Measurements from ENCODE around the gene C4orf17.
A peak's percentile ranks its signal among the peaks of the same experiment; 100 is the strongest.
"Not testable (repeated sequence)": the region's sequence is repeated elsewhere in the genome, so short reads cannot be mapped to it uniquely, and the experiment has no call there.

Gene C4orf17
- total RNA-seq: 0 to 0.04 (median 0) reads per million in 3 experiments

DNA sequence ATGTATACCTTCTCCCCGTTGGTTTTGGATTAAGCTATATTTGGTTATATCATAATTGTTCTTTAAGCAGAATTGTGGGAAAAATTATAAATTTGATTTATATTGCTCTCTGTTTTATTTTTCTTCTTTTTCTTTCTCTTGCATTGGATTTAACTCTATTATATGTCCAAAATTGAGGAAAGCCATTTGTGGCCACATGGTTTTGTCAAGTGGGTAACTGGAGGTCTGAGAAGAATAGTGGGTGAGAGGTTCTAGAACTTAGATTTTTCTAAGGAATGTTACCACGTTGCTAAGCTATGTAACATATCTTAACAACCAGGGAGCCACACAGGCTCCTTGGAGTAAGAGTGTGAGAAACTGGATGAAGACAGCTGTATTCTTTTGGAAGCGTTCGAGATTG, at the start of gene C4orf17:
Gene C4orf17 (plus strand): TSS at position 301 of the 400 bp plus-strand sequence. CDS start 2,061 bp downstream, outside the sequence.
- no peak for DNase-seq

DNA sequence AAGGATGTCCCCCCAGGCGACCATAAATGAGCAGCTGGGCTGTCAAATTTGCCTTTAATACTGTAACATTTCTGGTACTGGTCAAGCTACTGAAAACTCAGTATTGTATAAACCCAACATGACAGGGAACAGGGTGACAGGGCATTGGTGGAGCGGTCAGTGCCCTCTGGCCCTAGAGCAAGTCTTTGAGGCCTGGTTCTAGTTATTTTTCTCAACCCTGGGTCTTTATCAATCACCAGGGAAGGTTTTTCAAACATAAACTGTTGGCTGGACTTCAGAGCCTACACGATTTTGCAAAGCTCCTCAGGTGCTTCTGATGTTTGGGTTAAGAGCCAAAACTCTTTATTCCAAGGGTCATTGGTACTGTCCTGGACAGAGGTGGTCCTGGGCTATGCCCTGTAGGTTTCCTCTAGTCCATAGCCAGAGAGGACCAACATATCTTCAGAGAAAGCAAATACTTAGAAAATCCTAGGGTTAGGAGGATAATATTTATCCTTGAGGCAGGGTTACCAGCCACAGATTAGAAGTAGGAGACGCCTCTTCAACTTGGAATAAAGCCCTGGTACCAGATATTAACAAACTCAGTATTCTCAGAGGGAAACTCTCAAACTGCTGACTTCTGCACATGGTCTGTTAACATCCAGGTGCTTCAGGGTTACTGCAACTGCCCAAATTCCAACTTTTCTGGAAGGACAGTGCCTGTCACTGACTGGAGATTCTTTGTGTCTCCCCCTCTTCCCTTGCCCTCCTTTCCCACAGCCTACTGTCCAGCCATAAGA, 49.0 kb upstream of the C4orf17 start:
- no peak for DNase-seq

DNA sequence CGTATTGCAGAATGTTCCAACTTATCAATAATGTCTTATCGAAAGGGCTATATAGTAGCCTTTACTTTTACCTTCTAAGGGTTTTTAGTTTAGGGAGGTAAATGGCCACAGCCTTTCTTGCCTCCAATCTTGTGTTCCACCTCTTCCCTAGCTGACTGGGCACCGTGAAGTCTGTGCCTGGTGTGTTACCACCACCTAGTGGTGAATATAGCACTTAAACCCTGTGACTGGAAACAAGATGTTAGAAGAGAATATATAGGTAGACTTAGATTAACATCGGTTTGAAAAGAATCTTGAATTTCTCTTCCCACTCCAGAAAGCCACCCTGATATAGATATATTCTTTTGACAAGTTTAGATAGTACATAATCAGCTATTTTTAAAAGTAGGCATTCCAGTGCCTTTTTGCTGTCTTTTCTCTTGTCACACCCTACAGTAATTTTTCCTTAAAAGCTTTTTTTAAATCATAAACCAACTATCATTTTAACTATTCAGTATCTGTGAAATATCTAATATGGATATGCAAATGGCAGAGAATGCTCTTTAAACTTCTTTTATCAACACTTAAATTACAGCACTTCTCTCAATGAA, 47.9 kb upstream of the C4orf17 start:
- peak; percentile 35 for DNase-seq

DNA sequence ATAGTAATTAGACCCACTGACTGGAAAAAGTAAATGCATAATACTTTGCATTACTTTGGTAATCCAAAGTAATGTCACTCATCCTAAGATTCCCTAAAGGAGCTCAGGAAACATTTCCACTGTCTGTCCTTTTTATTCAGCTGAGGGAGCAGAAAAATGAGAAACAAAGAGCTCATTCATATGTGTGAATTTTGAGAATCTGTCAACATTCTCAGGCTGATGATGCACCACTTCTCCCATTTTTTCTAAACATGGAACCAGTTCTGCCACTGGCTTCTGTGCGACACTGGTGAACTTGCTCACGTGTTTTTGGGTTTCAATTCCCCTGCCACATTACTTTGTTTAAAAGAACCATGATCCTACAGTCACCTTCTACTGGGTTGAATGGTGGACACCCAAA, 47.3 kb upstream of the C4orf17 start:
- no peak for DNase-seq

DNA sequence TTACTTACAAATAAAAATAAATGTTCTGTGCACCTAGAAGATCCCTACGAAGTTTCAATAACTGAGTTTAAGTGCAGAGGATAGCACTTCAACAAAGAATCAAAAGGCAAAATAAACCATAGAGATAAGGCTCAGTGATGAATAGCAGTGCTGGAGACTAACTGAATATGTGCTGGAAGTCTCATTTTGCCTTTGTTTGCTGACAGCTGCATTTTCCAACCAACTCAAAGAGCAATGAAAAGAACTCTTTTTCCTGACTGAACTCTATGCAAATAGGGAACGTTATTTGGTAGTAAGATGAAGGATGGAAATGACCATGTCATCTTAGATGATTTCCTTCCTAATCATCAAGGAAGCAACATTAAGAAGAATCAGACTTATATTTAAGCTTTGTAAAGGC, 42.9 kb upstream of the C4orf17 start:
- no peak for DNase-seq

DNA sequence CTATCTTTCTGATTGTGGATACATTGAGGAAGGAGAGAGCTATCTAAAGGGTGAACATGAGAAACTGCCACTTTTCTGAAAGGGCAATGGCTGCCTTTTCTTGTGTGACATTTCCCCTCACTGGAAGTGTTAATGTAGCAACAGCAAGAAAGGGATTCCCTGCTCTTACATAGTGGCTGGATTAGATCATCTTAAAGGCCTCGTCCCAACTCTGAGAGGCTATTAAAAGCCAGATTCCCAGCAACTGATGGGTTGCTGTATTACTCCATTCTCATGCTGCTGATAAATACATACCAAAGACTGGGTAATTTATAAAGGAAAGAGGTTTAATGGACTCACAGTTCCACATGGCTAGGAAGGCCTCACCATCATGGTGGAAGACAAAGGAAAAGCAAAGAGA, 41.9 kb upstream of the C4orf17 start:
- DNase-seq: no peak

DNA sequence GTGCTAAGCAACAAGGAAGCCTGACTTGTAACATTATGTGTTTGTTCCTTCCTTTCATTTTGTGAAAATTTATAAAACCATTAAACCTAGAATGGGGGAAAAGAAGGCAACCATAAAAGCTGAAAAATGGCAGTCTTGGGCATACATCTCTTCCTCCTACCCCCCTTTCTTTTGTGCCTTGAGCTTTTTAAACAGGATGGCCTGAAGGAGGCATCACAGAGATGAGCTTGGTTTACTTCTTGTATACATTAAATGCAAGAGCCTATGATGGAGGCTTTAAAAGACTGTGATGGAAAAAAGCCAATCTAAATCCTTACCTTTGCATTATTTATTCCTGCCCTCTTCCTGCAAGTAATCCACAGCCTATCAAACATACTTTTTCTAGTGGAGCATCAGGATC, 39.5 kb upstream of the C4orf17 start:
- DNase-seq: no peak

DNA sequence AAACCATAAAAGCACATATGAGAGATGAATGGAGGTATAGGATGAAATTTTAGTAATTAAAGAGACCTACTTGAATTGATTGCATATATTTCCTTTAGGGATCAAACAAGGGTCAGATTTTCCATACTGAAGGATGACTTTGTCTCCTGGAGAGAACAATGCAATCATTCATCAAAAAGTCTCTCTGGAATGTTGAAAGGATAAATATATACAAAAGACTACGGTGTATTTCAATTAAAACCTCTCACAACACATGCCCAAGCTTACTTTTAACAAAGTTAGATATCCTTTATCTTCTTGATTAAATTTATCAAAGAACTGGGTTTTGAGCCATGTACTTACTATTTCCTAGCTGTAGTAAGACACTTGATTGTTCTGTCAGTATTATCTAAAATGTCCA, 38.9 kb upstream of the C4orf17 start:
- no peak for DNase-seq

DNA sequence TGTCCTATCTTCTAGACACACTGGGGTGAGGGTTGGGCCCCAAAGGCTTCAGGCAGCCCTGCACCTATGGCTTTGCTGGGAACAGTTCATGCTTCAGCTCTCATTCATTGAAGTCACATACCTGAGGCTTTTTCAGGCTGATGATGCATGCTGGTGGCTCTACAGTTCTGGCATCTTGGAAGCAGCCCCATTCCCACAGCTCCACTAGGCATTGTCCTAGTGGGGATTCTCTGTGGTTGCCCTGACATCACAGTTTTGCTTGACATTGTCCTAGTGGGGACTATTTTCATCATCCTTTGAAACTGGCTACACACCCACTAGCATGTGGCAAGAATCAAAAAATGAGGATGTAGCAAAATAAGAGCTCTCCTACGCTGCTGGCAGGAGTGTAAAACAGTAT, 37.7 kb upstream of the C4orf17 start:
- DNase-seq: no peak

DNA sequence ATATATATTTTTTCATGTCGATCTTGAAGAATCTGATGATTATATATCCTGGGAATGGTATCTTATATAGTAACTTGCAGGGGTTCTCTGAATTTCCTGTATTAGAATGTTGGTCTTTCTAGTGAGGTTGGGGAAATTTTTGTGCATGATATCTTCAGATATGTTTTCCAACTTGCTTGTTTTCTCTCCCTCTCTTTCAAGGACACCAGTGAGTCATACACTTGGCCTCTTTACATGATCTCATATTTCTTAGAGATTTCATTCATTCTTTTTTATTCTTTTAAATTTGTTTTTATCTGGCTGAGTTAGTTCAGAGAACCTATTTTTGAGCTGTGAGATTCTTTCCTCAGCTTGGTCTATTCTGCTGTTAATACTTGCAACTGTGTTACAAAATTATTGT, 27.2 kb upstream of the C4orf17 start:
- DNase-seq: no peak

DNA sequence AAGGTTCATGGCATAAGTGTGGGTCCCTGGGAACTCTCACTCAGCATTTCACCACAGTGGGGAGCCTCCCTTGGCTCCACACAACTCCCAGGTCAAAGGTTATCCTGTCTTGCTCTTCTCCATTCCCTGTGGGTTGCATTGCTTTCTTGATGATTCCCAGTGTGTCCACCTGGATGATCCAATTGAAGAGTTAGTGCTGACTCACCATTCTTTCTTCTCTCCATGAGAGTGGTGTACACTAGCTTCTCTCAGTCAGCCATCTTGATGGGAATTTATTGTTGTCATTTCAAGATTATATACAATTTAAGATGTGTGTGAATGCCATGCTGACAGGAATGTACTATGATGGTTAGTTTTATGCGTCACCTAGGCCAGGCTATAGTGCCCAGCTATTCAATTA, 25.6 kb upstream of the C4orf17 start:
- no peak for DNase-seq

DNA sequence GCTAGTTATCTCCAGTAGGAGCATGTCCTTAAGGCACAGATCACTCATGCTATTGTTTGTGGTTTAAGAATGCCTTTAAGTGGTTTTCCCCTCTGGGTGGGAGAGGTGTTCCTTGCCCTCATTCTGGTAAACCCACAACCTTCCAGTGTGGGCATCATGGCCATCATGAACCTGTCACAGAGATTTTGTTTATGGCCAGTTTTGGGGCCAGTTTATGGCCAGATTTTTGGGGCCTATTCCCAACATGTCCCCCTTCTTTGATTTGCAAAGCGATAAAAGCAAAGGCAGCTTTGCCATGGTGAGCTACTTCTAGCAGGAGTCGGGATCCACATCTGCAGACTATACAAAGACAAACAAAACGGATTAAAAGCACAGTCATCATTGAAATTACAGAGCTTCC, 24.2 kb upstream of the C4orf17 start:
- DNase-seq: not testable (repeated sequence)

DNA sequence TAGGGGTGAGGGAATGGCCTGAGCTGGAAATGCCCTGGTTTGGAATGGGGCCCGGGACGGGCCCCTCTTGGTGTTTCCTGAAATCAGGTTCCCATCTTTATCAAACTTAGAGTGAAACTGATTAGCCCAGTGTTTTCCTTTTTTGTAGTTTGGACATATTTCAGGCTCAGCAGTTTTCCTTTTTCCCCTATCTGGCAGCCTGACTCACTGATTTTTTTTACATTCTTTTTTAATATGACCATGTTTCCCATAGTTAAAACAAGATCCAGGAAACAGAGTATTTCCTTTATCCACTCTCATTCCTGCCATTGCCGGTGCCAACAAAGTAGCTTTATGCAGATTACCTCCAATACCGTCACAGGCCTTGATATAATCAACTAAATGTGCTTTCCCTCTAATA, 20.5 kb upstream of the C4orf17 start:
- DNase-seq: no peak

DNA sequence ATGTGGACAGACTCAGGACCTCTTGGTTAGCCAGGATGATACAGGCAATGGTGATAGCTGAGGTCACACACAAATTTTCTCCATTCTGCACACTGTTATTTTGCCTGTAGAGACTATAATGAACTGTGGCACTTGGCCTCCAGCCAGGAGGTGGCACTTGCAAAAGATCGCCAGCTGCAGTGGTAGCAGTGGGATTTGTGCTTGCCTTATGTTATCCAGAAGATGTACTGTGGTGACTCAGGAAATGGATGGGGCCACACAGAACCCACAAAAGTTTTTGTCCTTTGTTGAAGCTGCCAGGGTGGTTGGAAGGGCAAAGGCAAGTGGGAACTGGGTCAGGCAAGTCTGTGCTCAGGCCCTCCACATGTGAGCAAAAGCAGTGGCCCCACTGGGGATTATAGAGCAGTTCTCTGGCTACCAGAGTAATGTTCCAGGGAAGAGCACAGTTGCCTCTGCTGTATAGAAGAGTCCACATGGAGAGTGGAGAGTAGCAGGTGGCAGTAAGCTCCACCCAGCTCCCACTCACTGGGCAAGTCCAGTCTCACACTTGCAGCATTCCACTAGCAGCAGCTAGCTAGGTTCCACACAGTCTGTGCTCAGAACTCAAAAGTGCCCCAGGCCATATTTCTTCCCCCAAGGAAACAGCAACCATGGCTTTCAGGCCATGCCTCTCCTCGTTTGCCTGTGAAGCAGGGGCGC, 5.9 kb upstream of the C4orf17 start:
- DNase-seq: no peak

DNA sequence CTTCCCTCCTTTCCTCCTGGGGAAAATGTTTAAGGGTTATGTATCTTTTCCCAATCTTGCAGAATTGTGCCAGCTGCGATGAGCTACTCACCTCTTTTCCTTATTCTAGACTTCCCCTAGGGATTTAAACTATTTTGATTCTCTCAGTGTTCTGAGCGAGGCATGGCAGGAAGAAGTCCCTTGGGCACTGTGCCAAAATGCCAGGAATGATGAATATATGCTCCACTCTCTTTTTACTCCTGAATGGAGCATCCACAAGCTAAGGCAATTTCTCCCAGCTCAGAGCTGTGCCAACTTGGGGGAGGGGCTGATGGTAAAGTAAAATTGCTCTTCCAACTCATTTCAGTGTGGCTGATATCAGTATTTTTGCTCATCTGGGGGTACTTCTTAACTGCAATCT, 4.0 kb upstream of the C4orf17 start:
- DNase-seq: no peak

DNA sequence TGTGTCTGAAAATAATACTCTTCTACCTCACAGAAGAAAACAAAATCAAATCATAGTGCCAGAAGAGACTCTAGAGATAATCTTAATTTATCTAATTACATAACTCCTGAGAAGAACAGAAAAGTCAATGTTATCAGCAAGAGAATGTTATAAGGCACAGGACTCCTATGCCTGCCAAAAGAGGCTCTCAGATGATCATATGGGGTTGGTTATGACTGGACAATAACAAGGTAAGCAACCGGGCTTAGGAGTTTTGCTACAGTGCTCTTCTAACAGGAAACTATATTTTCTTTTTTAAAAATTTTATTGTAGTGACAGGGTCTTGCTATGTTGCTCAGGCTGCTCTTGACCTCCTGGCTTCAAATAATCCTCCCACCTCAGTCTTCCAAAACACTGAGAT, 3.5 kb upstream of the C4orf17 start:
- no peak for DNase-seq

DNA sequence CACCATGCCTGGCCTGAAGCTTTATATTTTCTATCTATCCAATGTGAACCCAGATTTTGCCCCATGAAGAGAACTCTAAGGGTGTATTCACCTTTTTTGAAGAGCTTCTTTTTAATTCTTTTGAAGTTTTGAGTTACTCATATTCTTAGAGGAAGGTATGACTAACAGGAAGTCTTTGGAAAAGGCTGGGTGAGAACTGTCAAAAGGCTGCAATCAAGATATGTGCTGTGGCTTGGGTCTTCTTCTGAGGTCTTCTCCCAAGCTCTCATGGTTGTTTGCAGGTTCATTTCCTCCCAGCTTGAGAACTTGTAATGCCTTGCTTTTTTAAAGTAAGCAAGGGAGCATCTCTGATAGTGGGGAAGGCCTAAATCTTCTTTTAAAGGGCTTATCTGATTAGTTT, 3.1 kb upstream of the C4orf17 start:
- peak; percentile 12 for DNase-seq

DNA sequence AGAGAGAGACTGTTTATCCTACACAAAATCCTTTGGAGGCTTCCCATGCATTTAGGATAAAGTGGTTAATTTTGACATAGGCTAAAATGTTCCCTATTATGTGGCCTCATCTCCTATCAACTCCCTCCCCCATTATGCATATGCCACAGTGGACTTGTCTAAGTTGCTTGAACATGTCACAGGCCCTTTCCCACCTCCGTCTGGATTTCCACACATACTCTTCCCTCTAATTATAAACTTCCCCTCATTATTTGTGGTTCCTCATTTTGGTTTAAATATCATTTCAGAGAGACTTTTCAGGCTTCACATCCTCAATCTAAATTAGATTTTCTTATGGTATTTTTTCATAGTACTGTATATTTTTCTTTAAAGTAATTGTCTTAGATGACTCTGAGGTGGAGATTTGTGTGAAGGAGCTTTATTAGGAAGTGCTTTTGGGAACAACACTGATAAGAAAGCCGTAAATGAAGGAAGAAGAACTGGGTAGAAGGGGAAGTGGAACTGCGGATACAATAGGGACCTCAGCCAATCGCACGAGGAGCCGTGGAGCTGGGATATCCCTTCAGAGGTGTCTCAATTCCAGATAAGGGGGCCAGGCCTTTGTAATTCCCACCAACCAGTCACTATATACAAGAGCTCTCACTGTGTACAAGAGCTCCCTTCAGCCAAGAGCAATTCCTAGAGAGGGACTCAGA, 7.9 kb downstream of the C4orf17 start:
- no peak for DNase-seq

DNA sequence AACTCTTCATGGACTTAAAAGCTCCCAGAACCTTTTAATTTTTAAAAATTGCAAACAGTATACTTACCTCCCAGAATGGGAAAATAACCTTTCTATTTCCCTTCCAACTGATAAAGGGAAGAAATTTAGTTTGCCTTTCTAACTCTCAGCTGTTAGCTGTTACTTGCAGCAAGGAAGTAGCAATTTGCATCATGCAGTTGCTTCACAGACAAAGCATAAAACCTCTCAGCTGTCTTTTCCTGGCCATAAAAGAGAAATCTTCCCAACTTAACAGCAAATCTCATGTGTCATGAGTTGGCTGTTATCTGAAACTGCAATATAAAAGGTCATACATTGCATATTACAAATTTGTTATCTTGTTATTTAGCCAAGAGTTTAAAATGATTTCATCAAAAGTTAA, 18.4 kb downstream of the C4orf17 start:
- DNase-seq: no peak

DNA sequence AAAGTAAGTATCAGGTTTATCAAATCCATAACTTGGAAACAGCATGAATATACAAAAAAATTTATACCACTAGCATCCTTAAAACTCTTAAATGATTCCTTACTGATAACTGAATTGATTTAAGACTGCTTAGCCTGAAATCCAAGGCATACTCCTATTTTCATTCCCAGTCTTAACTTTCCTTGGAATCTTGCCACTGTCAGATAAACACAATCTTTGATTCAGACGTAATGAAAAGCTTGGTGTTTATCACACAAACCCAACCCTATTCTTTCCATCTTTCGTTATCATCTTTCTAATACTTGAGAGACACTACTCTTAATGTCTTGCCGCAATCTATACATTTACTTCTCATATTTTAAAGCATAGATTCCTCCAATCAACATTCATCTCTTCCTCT, 19.1 kb downstream of the C4orf17 start:
- no peak for DNase-seq

DNA sequence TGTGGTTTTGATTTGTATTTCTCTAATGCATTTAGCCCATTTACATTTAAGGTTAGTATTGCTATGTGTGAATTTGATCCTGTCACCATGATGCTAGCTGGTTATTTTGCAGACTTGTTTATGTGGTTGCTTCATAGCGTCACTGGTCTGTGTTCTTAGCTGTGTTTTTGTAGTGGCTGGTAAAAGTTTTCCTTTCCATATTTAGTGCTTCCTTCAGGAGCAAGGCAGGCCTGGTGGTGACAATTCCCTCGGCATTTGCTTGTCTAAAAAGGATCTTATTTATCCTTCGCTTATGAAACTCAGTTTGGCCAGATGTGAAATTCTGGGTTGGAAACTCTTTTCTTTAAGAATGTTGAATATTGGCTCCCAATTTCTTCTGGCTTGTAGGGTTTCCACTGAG, 23.9 kb downstream of the C4orf17 start:
- DNase-seq: not testable (repeated sequence)

DNA sequence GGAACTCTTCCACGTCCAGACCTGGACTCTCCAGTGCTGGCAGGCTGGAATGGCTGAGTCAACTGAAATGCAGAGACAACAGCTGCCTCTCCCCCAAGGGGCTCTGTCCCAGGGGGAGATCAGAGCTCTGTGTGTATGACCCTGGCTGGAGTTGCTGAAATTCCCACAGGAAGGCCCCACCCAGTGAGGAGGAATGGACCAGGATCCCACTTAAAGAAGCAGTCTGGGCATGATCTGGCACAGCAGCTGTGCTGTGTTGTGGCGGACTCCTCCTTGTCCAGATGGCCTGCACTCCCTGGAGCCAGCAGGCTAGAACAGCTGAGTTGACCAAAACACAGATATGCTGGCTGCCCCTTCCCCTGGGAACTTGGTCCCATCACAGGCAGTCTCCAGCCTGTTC, 25.4 kb downstream of the C4orf17 start:
- no peak for DNase-seq

DNA sequence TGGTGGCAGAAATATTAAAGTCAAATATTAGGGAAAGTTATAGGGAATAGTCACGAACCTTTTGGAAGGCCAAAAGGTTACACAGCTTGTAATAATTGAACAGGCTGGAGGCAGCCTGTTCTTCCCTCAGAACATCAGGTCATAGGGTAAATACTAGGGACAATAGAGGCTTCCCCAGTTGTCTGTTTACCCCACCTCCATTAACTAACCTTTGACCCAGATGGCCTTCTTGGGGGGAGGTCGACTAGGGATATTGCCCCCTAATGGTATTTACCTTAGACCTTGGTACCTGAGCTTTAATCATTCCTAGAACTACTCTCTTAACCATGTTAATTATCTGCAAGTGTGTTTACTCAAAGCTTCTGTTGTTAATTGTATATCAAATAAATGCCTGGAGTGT, 26.0 kb downstream of the C4orf17 start:
- DNase-seq: no peak

DNA sequence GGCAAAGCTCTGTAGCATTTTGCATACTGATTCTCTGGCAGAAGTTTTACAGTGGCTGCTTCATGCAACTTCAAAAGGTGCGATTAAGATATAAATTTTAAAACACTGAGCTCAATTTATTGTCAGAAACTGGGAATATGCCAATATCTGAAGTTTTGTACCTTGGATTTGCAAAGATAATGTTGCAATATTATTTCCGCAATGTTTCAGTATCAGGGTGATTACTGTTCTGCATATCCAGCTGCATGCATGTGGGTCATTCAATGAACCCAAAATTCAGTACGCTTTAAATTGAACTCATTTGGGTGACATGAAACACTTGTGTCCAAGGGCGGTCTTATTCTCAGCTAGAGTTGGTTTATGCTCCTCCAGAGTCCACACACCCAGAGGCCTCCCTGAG, 26.9 kb downstream of the C4orf17 start:
- DNase-seq: no peak
